Thyroid gland (tissue), 4 donors: ENCODE results near the gene CEP43. TPM values are rescaled to one million over a fixed set of nuclear protein-coding genes. Genes with fewer than 3 reads are reported as not detected.

Experiments used
- DNase-seq, 2 donors: peaks; one replicate each; pipeline ENCODE4 v3.0.0-alpha.2; 2019
- H3K27ac ChIP-seq, 3 donors: fragments of 200-600 bp; sonication (generic); 1 replicate in 2 of 3; 2 replicates in 1 of 3; pipeline ENCODE4 v1.5.1; 2016 to 2019; ENCODE audit warnings: mild to moderate bottlenecking in 1 of 3, moderate library complexity in 1 of 3
- H3K27me3 ChIP-seq: fragments of 200-600 bp; sonication (generic); one replicate; pipeline ENCODE4 v1.5.1; 2019
- H3K36me3 ChIP-seq, 2 donors: fragments of 200-600 bp; sonication (generic); one replicate each; pipeline ENCODE4 v1.5.1; 2016 to 2019
- H3K4me1 ChIP-seq, 2 donors: fragments of 200-600 bp; sonication (generic); one replicate each; pipeline ENCODE4 v1.5.1; 2017 to 2019
- H3K4me3 ChIP-seq, 3 donors: fragments of 200-600 bp; sonication (generic); replicated peaks in 1 of 3; 1 replicate in 2 of 3; 2 replicates in 1 of 3; pipeline ENCODE4 v1.5.1; 2016; ENCODE audit warnings: mild to moderate bottlenecking in 1 of 3
- H3K9me3 ChIP-seq: fragments of 200-600 bp; sonication (generic); one replicate; pipeline ENCODE4 v1.5.1; 2017
- POLR2A ChIP-seq, 2 donors: fragments of 450-650 bp; IDR thresholded peaks; one replicate each; pipeline ENCODE4 v1.6.1; 2017; ENCODE audit warnings: antibody characterized with exemption in 2 of 2, mild to moderate bottlenecking in 2 of 2, moderate library complexity in 1 of 2
- WGBS, 2 donors: methylation state at CpG; one replicate each; pipeline ENCODE4 v1.1.5; 2017; 5-methylcytosine and 5-hydroxymethylcytosine counted together
- intact Hi-C: fragments of 100-400 bp; cut with DNase I; formaldehyde crosslinking; loops from one replicate; pipeline ENCODE4 v1.15.1; 2023
- total RNA-seq, 4 donors: library from RNA; depleted of rRNA; stranded (reverse); fragments of >200 nt; gene quantifications; one replicate each; pipeline ENCODE4 v1.2.3, GENCODE V29; 2016
- TF ChIP-seq, protein P1 (sequence below), 6 experiments: fragments of 200-600 bp in 3 of 6; fragments of 450-650 bp in 3 of 6; sonication (generic) in 3 of 6; IDR thresholded peaks; one replicate each; pipeline ENCODE4 v1.5.1; 2016 to 2019; ENCODE audit warnings: antibody characterized with exemption in 6 of 6, mild to moderate bottlenecking in 2 of 6, inconsistent platforms in 1 of 6, moderate library complexity in 1 of 6

The CEP43 gene
- total RNA-seq, 4 donors from 2014 or later, result 30.0 to 39.9 (median 33.8) TPM

DNA sequence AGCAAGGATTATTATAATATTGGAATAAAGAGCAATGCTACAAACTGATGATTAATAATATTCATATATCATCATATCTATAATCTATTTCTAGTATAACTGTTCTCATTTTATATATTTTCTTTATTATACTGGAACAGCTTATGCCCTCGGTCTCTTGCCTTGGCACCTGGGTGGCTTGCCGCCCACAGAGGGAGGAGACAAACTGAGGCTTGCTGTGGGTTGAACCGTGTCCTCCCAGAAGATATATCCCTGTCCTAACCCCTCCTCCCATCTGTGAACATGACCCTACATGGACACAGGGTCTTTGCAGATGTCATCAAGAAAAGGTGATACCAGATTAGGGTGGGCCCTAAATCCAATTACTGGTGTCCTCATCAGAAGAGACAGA is 47.5 kb upstream of the CEP43 start:
- TF ChIP-seq, protein P1, sequence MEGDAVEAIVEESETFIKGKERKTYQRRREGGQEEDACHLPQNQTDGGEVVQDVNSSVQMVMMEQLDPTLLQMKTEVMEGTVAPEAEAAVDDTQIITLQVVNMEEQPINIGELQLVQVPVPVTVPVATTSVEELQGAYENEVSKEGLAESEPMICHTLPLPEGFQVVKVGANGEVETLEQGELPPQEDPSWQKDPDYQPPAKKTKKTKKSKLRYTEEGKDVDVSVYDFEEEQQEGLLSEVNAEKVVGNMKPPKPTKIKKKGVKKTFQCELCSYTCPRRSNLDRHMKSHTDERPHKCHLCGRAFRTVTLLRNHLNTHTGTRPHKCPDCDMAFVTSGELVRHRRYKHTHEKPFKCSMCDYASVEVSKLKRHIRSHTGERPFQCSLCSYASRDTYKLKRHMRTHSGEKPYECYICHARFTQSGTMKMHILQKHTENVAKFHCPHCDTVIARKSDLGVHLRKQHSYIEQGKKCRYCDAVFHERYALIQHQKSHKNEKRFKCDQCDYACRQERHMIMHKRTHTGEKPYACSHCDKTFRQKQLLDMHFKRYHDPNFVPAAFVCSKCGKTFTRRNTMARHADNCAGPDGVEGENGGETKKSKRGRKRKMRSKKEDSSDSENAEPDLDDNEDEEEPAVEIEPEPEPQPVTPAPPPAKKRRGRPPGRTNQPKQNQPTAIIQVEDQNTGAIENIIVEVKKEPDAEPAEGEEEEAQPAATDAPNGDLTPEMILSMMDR (IDR thresholded peaks at IDR 0.05), result no peak
- no peak for TF ChIP-seq POLR2A (IDR thresholded peaks at IDR 0.05)
- peaks cover 4 to 19% of the 10 kb centered on the region in 2 donors for H3K4me1 ChIP-seq
- no peak overlapping the region for H3K27ac ChIP-seq
- 78 to 93% methylated on average over 3 of the region's 3 CpGs for WGBS, 2 donors
- DNase-seq, result no peak
- no peaks in the 10 kb centered on the region for H3K9me3 ChIP-seq
- intact Hi-C loops, result loop anchor here (5.0 kb wide), 2 partner anchors 36 to 169 kb away; no protein-coding TSS in a partner anchor
- H3K4me3 ChIP-seq, result no peak overlapping the region
- no peaks in the 10 kb centered on the region for H3K36me3 ChIP-seq
- no peaks in the 10 kb centered on the region for H3K27me3 ChIP-seq

GRCh38 chr6:166952121-166952520 is 47.1 kb upstream of the CEP43 start:
- intact Hi-C loops, result loop anchor here (5.0 kb wide), 2 partner anchors 35 to 170 kb away; no protein-coding TSS in a partner anchor
- 89 to 94% methylated on average over 12 of the region's 12 CpGs for WGBS, 2 donors
- Histone ChIP-seq H3K27me3 (no peaks in the 10 kb centered on the region), H3K4me1 (peaks cover 9 to 20% of the 10 kb centered on the region in 2 donors), H3K36me3 (no peaks in the 10 kb centered on the region), H3K27ac (no peak overlapping the region), H3K9me3 (no peaks in the 10 kb centered on the region), H3K4me3 (no peak overlapping the region)
- DNase-seq, result no peak
- no peak for TF ChIP-seq POLR2A (IDR thresholded peaks at IDR 0.05)
- TF ChIP-seq, protein P1 (IDR thresholded peaks at IDR 0.05), result no peak

DNA sequence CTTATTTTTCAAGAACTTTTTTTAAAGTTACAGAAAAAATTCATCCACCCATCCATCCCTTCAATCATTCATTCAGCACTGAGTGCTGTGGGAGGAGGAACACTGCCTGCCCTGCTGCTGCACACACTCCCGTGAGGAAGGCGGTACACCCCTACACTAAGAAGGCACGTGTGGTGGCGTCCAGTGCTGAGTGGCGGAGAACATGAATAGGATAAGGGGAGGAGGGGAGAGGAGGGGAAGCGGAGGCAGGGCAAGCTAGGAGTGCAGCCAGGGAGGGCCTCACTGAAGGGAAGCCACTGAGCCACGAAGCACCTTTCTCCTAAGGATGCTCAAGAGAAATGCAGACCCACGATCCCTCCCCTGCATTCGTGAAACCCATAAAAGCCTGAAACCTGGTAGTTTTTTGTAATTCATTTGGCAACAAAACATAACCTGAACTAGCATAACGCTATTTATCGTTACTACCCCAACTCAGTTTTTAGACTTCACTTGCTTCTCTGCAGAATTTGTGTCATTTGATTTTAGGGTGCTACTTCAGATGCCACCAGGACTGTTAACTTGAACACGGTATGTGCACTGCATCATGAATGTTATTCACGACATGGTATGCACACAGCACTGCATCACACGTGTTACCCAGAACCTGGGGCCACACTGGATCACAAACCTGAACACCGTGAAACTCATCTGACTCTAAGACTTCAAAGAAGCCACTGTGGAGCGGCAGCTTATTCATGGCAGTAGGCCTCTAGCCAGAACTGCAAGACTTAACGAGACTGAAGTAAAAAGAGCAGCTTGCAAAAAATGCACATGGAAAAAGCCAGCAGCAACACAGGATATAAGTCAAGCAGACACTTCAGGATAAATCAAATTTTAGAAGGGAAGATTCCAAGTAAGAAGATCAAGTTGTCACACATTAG is 46.4 kb upstream of the CEP43 start:
- H3K36me3 ChIP-seq, result no peaks in the 10 kb centered on the region
- H3K9me3 ChIP-seq, result no peaks in the 10 kb centered on the region
- intact Hi-C loops, result loop anchor here (5.0 kb wide), 2 partner anchors 34 to 171 kb away; no protein-coding TSS in a partner anchor
- WGBS, 2 donors, result 86 to 88% methylated on average over 17 of the region's 17 CpGs
- peaks cover 16 to 27% of the 10 kb centered on the region in 2 donors for H3K4me1 ChIP-seq
- no peak for TF ChIP-seq POLR2A (IDR thresholded peaks at IDR 0.05)
- TF ChIP-seq, protein P1 (IDR thresholded peaks at IDR 0.05), result no peak
- no peak overlapping the region for H3K4me3 ChIP-seq
- no peak for DNase-seq
- no peaks in the 10 kb centered on the region for H3K27me3 ChIP-seq
- no peak overlapping the region for H3K27ac ChIP-seq

DNA sequence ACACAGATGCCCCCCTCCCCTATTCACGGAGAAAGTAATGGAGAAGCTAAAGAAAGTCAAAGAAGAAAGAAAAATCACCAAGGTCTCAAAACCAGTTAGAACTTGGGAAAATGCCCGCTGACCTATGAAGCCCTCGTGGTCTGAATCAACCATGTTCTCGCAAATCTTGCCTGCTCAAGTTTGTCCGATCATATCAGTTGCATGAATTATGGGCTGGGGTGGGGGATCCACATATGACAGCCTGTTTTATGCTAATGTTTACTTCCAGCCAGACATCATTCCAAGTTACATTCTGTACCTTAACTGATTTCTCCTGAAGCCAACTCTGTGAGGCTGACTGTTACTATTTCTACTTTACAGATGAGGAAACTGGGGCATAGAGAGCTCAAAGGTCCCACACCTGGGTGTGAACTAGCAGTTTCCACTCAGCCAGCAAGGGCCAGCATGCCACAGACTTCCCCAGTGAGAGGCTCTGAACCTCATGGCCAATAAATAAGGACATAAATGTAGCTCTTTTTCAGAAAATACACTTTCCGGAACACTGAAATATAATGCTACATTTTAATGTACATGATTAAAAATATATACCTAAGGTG is 45.0 kb upstream of the CEP43 start:
- Histone ChIP-seq H3K4me3 (no peak overlapping the region), H3K27me3 (no peaks in the 10 kb centered on the region), H3K27ac (no peak overlapping the region), H3K36me3 (no peaks in the 10 kb centered on the region), H3K4me1 (peaks cover 19 to 27% of the 10 kb centered on the region in 2 donors), H3K9me3 (no peaks in the 10 kb centered on the region)
- 89 to 92% methylated on average over 6 of the region's 6 CpGs for WGBS, 2 donors
- no peak for TF ChIP-seq POLR2A (IDR thresholded peaks at IDR 0.05)
- TF ChIP-seq, protein P1 (IDR thresholded peaks at IDR 0.05), result no peak
- intact Hi-C loops, result loop anchor here (5.0 kb wide), 2 partner anchors 33 to 172 kb away; no protein-coding TSS in a partner anchor
- DNase-seq, result no peak
